Esophagus muscularis mucosa (tissue), 4 donors: ENCODE data around the gene NEK7. TPM values are rescaled to one million over a fixed set of nuclear protein-coding genes. Genes with fewer than 3 reads are reported as not detected.

Experiments
- DNase-seq: peaks from one replicate; pipeline ENCODE4 v3.0.0-alpha.2; 2017; ENCODE audit errors: extremely low spot score
- H3K27ac ChIP-seq, 4 donors: fragments of 200-600 bp; sonication (generic); replicated peaks in 1 of 4; 1 replicate in 3 of 4; 2 replicates in 1 of 4; pipeline ENCODE4 v1.5.1; 2016 to 2019; ENCODE audit warnings: mild to moderate bottlenecking in 1 of 4
- H3K27me3 ChIP-seq, 4 donors: fragments of 200-600 bp; sonication (generic); one replicate each; pipeline versions ENCODE4 v1.5.1 to v1.6.0; 2016 to 2019
- H3K36me3 ChIP-seq, 4 donors: fragments of 200-600 bp; sonication (generic); one replicate each; pipeline ENCODE4 v1.5.1; 2016 to 2019
- H3K4me1 ChIP-seq, 4 donors: fragments of 200-600 bp; sonication (generic); one replicate each; pipeline ENCODE4 v1.5.1; 2016 to 2019
- H3K4me3 ChIP-seq, 4 donors: fragments of 200-600 bp; sonication (generic); 1 replicate in 2 of 4; 2 replicates in 2 of 4; pipeline ENCODE4 v1.5.1; 2016 to 2019; ENCODE audit warnings: mild to moderate bottlenecking in 4 of 4, moderate library complexity in 1 of 4
- H3K9me3 ChIP-seq, 4 donors: fragments of 200-600 bp; sonication (generic); 1 replicate in 3 of 4; 2 replicates in 1 of 4; pipeline ENCODE4 v1.5.1; 2016 to 2019
- EP300 ChIP-seq: sonication (generic); formaldehyde crosslinking; IDR thresholded peaks from one replicate; pipeline ENCODE4 v1.6.1; 2017; ENCODE audit warnings: antibody characterized with exemption
- POLR2A ChIP-seq: fragments of 450-650 bp; IDR thresholded peaks from one replicate; pipeline ENCODE4 v1.6.1; 2017; ENCODE audit warnings: antibody characterized with exemption, moderate library complexity, mild to moderate bottlenecking, low read depth
- POLR2AphosphoS5 ChIP-seq, 2 donors: sonication (generic); formaldehyde crosslinking; IDR thresholded peaks; one replicate each; pipeline ENCODE4 v1.6.1; 2017; ENCODE audit warnings: antibody characterized with exemption in 2 of 2
- WGBS: methylation state at CpG from one replicate; pipeline ENCODE4 v1.1.5; 2018; 5-methylcytosine and 5-hydroxymethylcytosine counted together
- intact Hi-C: fragments of 100-400 bp; cut with DNase I; formaldehyde crosslinking; loops from one replicate; pipeline ENCODE4 v1.15.1; 2023
- total RNA-seq, 4 donors: library from RNA; depleted of rRNA; stranded (reverse); fragments of >200 nt; gene quantifications; one replicate each; pipeline versions ENCODE4 v1.1.0 to v1.2.1, GENCODE V29; 2016
- TF ChIP-seq, protein P1 (sequence below), 3 experiments: fragments of 200-600 bp in 2 of 3; fragments of 450-650 bp in 1 of 3; sonication (generic) in 2 of 3; IDR thresholded peaks; one replicate each; pipeline ENCODE4 v1.5.1; 2017 to 2019; ENCODE audit warnings: antibody characterized with exemption in 3 of 3, mild to moderate bottlenecking in 2 of 3, moderate library complexity in 1 of 3

NEK7 gene
- total RNA-seq, 4 donors from 2014 or later: 110 to 196 (median 158) TPM

DNA sequence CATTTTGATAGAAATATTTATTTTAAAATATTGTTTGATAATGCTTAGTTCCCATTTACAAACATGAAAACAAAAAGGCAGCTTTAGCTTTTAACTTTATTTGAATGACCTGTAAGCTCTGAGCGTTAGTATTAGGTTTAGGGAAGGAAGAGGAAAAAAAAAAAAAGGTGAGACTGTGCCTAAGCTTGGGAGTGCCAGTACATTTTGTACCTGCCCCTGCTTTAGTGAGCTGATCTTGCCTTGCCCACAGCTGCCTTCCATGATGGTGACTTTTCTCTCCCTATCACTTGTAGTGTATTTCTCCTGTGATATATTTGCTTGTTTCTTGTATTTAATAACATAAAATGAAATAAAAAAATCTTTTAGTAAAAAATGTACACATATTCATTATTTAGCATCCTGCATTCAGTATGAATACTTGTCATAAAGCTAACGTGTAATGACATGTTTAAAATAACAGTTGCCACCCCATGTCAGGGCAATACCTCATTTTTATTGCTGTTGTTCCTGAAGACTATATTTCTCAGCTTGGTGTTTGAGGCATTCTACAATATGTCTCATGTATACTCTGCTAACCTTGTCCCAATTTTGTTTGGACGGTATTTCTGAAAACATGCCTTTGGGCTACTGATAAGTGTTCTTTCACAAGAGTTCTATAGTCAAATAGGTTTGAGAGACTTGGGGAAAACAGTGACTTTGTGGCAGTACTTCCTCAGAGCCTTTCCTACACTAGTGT lies 76.3 kb downstream of the NEK7 start:
- WGBS: 93% methylated on average over 3 of the region's 3 CpGs
- Histone ChIP-seq H3K4me3 (no peak overlapping the region), H3K27ac (no peak overlapping the region), H3K4me1 (peaks cover 13 to 22% (median 15%) of the 10 kb centered on the region in 4 donors), H3K9me3 (no peaks in the 10 kb centered on the region), H3K27me3 (no peaks in the 10 kb centered on the region), H3K36me3 (peaks cover 0 to 6% (median 0%) of the 10 kb centered on the region in 4 donors)
- TF ChIP-seq POLR2A: no peak
- intact Hi-C loops: no loop called here
- DNase-seq: no peak

DNA sequence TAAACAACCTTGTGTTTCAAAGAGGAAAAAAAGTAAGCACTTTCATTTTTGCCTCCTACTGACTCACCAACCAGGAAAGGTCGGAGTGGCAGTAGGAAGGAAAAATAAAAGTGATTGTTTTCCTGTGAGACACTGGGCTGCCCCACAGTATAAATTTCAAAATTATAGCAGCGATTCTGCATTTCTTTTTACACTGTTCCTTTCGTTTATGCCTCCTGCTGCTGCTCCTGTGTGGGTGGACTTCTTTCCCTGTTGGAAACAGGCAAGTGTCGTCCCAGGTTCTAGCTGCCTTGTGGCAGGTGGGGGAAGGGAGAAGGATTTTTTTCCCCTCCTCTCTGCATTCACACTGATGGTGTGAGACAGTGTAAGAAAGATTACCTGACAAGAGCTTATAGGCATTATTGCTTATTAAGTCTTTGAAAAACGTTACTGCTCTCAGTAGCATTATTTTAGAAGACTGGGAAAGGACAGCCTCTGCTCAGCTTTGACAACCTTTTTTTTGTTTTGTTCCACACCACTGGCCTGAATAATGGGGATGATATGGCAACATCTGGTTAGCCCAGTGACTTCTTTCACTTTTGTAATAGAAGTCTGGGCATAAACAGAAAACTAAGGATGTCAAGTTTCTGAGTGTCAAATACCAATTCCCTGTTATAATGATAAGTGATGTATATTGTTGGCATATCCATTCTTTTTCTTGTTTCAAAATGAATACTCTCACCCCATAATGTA lies 77.9 kb downstream of the NEK7 start:
- Histone ChIP-seq H3K4me3 (peak overlapping the region; percentile 8 to 25 (median 22)), H3K36me3 (peaks cover 0 to 6% (median 0%) of the 10 kb centered on the region in 4 donors), H3K27ac (no peak overlapping the region), H3K27me3 (no peaks in the 10 kb centered on the region), H3K9me3 (no peaks in the 10 kb centered on the region), H3K4me1 (peaks cover 12 to 15% (median 14%) of the 10 kb centered on the region in 4 donors)
- WGBS: 18% methylated on average over 5 of the region's 5 CpGs
- TF ChIP-seq POLR2A (no peak), POLR2AphosphoS5 (IDR thresholded peaks at IDR 0.05) (no peak), EP300 (no peak)
- TF ChIP-seq, protein P1, sequence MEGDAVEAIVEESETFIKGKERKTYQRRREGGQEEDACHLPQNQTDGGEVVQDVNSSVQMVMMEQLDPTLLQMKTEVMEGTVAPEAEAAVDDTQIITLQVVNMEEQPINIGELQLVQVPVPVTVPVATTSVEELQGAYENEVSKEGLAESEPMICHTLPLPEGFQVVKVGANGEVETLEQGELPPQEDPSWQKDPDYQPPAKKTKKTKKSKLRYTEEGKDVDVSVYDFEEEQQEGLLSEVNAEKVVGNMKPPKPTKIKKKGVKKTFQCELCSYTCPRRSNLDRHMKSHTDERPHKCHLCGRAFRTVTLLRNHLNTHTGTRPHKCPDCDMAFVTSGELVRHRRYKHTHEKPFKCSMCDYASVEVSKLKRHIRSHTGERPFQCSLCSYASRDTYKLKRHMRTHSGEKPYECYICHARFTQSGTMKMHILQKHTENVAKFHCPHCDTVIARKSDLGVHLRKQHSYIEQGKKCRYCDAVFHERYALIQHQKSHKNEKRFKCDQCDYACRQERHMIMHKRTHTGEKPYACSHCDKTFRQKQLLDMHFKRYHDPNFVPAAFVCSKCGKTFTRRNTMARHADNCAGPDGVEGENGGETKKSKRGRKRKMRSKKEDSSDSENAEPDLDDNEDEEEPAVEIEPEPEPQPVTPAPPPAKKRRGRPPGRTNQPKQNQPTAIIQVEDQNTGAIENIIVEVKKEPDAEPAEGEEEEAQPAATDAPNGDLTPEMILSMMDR (IDR thresholded peaks at IDR 0.05): no peak
- intact Hi-C loops: no loop called here
- DNase-seq: no peak

DNA sequence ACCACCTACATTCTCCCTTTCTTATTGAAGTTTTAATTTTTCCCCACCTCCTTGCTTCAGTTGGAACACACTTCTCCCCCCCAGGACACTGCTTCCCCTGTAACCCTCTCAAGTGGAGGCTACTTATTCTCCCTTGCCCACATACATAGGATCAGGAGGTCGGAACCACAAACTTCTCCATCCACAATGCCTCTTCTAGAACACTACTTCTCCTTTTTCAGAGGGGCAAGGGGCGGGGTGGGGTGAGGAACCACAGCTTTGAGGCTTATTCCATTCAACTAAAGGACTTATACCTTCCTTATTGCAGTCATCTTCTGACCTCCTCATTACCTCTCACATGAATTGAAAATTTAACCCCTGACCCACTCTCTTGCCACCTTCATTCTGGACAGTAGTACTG lies 81.3 kb downstream of the NEK7 start:
- DNase-seq: no peak
- Histone ChIP-seq H3K36me3 (peaks cover 0 to 6% (median 0%) of the 10 kb centered on the region in 4 donors), H3K4me1 (peaks cover 12 to 15% (median 14%) of the 10 kb centered on the region in 4 donors), H3K4me3 (no peak overlapping the region), H3K27me3 (no peaks in the 10 kb centered on the region), H3K27ac (no peak overlapping the region), H3K9me3 (no peaks in the 10 kb centered on the region)
- intact Hi-C loops: no loop called here
- TF ChIP-seq POLR2A: no peak
- whole genome bisulfite sequencing: 74% methylated on average over 2 of the region's 2 CpGs

DNA sequence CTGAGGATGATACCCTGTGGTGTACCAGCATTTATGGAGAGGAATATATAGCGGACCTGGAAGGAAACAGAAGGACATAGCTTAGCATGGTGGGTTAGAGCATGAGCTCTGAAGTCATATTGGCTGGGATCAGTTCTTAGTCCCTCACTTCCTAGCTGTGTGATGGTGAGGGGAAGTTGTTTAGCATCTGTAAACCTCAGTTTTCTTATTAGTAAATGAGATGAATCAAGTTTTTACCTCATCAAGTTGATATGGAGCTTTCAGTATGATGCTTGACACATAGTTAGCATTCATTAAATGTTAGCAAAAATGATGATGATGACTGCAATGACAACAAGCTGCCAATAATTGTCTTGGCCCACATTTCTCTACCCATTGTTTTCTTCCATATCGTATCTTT lies 84.8 kb downstream of the NEK7 start:
- intact Hi-C loops: no loop called here
- 48% methylated on average over 2 of the region's 2 CpGs for WGBS
- Histone ChIP-seq H3K9me3 (no peaks in the 10 kb centered on the region), H3K4me1 (peaks cover 0 to 6% (median 2%) of the 10 kb centered on the region in 4 donors), H3K27ac (no peak overlapping the region), H3K36me3 (peaks cover 0 to 3% (median 2%) of the 10 kb centered on the region in 4 donors), H3K27me3 (no peaks in the 10 kb centered on the region), H3K4me3 (no peak overlapping the region)
- no peak for DNase-seq
- no peak for TF ChIP-seq POLR2AphosphoS5 (IDR thresholded peaks at IDR 0.05)
- TF ChIP-seq POLR2A: no peak
- TF ChIP-seq, protein P1 (IDR thresholded peaks at IDR 0.05): no peak
- TF ChIP-seq EP300: no peak

DNA sequence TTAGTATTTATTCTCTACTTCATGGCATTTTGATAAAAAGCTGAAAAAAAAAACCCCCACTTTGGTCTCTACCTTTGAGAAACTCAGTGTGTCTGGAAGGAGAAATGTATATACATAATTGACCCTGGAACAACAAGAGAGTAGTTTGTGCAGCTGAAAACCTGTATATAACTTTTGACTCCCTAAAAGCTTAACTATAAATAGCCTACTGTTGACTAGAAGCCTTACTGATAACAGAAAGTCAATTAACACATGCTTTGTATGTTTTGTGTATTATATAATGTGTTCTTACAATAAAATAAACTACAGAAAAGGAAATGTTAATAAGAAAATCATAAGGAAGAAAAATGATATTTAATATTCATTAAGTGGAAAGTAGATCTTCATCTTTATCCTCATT lies 88.0 kb downstream of the NEK7 start:
- H3K27ac ChIP-seq: no peak overlapping the region

More for the DNA sequence above, 88.0 kb downstream of the NEK7 start:
- H3K4me1 ChIP-seq: peaks cover 0 to 13% (median 5%) of the 10 kb centered on the region in 4 donors
- DNase-seq: no peak
- TF ChIP-seq POLR2AphosphoS5 (IDR thresholded peaks at IDR 0.05) (no peak), EP300 (no peak), POLR2A (no peak)
- TF ChIP-seq, protein P1 (IDR thresholded peaks at IDR 0.05): no peak
- H3K36me3 ChIP-seq: peaks cover 0 to 3% (median 0%) of the 10 kb centered on the region in 4 donors
- no peaks in the 10 kb centered on the region for H3K27me3 ChIP-seq
- intact Hi-C loops: no loop called here
- H3K4me3 ChIP-seq: no peak overlapping the region
- no peaks in the 10 kb centered on the region for H3K9me3 ChIP-seq
